ENCODE data around the gene ERICH2.
"Not testable (repeated sequence)": the region's sequence is repeated elsewhere in the genome, so short reads cannot be mapped to it uniquely, and the experiment has no call there.

The ERICH2 gene

GRCh38 chr2:170770008-170770605 is at the start of gene ERICH2:
ERICH2 (plus strand) TSS chr2:170770378; CDS start chr2:170770682, 304 bp downstream.
- peak; percentile 34 for DNase-seq (ENCODE audit: low read depth)
- H3K4me3 ChIP-seq (ENCODE audit: low read length): peak within 1 kb of the TSS; percentile 69
- peak; percentile 33 for TF ChIP-seq CTCF (conservative IDR thresholded peaks at IDR 0.05; ENCODE audit: low read length)

- H3K4me3 ChIP-seq (ENCODE audit: low read length): no peak overlapping the region
- TF ChIP-seq CTCF (conservative IDR thresholded peaks at IDR 0.05; ENCODE audit: low read length): no peak
- no peak for DNase-seq (ENCODE audit: low read depth)
Observed at GRCh38 chr2:170721678-170722077, 48.5 kb upstream of the ERICH2 start.

GRCh38 chr2:170722301-170722700 is 47.9 kb upstream of the ERICH2 start:
- DNase-seq (ENCODE audit: low read depth): no peak
- TF ChIP-seq CTCF (conservative IDR thresholded peaks at IDR 0.05; ENCODE audit: low read length): no peak
- H3K4me3 ChIP-seq (ENCODE audit: low read length): no peak overlapping the region

- TF ChIP-seq CTCF (conservative IDR thresholded peaks at IDR 0.05; ENCODE audit: low read length): no peak
- DNase-seq (ENCODE audit: low read depth): no peak
- H3K4me3 ChIP-seq (ENCODE audit: low read length): no peak overlapping the region
Observed at GRCh38 chr2:170723446-170723958, 46.7 kb upstream of the ERICH2 start.

- DNase-seq (ENCODE audit: low read depth): no peak
- H3K4me3 ChIP-seq (ENCODE audit: low read length): no peak overlapping the region
Observed at GRCh38 chr2:170733798-170734600, 36.2 kb upstream of the ERICH2 start.

GRCh38 chr2:170734601-170735000 is 35.6 kb upstream of the ERICH2 start:
- DNase-seq (ENCODE audit: low read depth); H3K4me3 ChIP-seq (ENCODE audit: low read length): not testable (repeated sequence)

More at GRCh38 chr2:170733798-170734600, 36.2 kb upstream of the ERICH2 start:
- TF ChIP-seq CTCF (conservative IDR thresholded peaks at IDR 0.05; ENCODE audit: low read length): no peak

- no peak overlapping the region for H3K4me3 ChIP-seq (ENCODE audit: low read length)
- TF ChIP-seq CTCF (conservative IDR thresholded peaks at IDR 0.05; ENCODE audit: low read length): no peak
- DNase-seq (ENCODE audit: low read depth): no peak
Observed at GRCh38 chr2:170736628-170737027, 33.5 kb upstream of the ERICH2 start.
